ENCODE results near the gene EME1.

Gene EME1

GRCh38 chr17:50348522-50349242 lies 24.3 kb upstream of the EME1 start:
- DNase-seq, result no peak

DNA sequence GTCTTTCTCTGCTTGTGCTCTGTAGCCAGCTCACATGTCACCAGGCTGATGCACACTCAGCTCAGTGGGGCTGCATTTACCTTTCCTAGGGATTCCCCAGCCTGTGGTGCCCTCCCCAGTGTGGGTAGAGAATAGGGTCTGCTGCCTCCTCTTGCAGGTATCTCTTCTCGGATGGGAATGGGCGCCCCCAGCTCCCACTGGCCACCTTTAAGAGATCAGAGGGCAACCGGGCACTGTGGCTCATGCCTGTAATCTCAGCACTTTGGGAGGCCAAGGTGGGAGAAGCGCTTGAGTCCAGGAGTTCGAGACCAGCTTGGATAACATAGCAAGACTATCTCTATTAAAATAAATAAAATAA lies 23.8 kb upstream of the EME1 start:
- DNase-seq, result no peak

DNA sequence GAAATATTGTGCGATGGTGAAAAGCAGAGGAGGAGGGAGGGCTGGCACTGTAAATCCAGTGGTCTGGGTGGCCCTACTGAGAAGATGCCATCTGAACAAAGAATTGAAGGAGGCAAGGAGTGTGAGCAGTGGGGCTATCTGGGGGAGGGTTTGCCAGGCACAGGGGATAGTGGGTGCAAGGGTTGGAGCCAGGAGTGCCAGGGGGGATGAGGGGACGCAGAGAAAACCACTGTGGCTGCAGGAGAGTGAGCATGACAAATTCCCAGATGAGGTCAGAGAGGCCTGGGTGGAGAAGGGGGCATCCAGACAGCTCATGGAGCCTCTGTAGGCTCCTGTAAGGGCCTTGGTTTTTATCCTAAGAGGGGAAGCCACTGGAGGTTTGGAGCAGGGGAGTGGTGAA lies 22.3 kb upstream of the EME1 start:
- DNase-seq, result no peak

GRCh38 chr17:50352072-50352692 lies 20.8 kb upstream of the EME1 start:
- no peak for DNase-seq

DNA sequence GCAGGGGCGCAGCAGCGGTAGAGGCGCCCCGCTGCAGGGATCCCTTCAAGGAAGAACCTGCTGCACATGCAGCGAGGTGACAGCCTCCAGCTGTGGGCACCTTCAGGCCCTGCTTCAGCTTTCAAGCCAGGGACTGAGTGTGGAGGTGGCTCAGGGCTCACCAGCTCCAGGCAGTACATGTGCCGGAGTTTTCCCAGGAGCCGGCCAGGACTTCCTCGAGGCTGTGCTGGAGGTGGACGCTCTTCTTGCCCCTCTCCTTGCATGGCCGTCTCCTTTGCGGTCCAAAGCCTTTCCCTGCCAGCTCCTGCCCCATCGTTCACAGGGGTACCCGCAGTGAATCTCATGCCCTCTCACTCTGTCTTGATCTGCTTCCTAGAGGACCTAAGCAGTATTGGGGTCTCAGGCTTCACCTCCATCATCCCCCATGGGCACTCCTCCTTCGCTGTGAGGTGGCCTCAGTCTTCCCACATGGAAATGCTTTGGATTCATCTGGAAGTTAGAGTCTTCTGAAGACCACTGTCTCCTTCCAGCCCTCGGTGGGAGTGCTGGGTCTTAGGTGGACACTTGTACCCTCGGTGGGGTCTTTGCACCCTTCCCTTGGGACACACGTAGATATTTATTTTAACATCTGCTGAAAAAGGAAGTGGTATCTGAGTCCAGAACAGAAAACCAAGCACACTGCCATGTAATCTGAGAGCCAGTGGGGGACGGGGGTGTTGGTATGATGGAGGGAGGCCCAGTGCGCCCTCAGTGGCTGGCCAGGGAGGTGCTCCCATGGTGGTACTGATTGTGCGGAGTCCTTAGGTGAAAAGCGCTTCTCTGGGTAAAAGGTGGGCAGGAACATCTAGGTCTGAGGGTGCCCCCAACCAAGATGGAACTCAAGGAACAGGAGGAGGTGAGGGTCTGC lies 20.1 kb upstream of the EME1 start:
- DNase-seq, result no peak

GRCh38 chr17:50353600-50354195 lies 19.3 kb upstream of the EME1 start:
- no peak for DNase-seq

DNA sequence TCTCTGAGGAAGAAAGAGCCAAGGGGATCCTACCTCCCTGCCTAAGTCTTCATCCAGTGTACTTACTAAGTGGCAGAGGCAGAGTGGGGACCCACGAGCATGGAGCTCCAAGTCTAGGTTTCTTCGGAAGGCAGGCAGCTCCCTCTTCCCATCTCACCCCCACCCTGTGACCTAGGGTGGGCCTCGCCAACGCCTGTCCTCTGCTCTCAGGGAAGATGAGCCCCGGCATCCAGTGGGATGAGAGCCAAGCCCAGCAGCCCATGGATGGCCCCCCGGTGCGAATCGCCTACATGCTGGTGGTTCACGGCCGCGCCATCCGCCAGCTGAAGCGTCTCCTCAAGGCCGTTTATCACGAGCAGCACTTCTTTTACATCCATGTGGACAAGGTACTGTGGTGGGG lies 18.8 kb upstream of the EME1 start:
- no peak for DNase-seq

DNA sequence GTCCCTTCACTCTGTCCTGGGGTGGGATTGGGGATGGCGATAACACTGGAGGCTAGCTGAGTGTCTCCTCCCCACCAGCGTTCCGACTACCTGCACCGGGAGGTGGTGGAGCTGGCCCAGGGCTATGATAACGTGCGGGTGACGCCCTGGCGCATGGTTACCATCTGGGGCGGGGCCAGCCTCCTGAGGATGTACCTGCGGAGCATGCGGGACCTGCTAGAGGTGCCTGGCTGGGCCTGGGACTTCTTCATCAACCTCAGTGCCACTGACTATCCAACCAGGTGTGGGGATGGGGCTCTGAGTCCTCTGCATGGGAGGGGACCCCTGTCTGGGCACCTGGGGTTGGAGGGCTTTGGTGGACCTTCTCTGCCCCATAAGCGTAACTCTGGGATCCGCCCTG lies 18.3 kb upstream of the EME1 start:
- no peak for DNase-seq

DNA sequence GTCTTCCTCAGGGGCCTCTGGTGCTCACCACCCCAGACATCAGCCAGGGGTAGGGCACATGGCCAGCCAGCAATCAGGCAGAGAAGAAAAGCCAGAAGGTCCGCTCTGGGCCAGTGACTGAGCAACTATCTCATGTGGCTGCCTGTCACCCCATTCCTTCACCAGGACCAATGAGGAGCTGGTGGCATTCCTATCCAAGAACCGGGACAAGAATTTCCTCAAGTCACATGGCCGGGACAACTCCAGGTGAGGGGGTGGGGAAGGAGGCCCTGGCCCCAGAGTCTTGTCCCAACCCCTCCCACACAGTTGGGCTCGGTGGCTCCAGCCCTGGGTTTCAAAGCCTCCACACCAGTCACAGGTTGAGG lies 17.7 kb upstream of the EME1 start:
- no peak for DNase-seq

- DNase-seq, result no peak
Observed at GRCh38 chr17:50355701-50356341, 17.2 kb upstream of the EME1 start.

GRCh38 chr17:50356418-50356817 lies 16.6 kb upstream of the EME1 start:
- DNase-seq, result no peak

DNA sequence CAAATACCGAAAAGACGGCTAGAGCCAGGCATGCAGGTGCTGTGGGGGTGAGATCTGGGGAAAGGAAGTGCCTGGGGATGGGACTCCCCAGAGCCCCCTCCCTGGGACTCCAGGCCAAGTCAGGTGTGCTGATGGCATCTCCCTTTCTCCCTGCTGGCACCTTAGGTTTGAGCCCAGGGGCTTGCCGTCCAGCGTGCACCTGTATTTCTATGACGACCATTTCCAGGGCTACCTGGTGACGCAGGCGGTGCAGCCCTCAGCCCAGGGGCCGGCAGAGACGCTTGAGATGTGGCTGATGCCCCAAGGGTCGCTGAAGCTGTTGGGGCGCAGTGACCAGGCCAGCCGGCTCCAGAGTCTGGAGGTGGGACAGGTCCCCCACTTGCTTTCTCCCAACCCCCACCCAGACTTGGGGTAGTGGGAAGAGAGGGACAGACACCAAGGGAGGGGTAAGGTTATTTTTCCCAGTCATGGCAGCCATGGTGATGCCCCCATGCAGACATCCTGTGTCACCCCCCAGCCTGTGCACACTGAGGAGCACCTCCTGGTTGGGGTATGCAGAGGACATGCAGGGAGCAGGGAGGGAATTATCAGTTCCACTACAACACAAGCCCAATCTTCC lies 16.0 kb upstream of the EME1 start:
- no peak for DNase-seq

GRCh38 chr17:50358177-50358576 lies 14.9 kb upstream of the EME1 start:
- no peak for DNase-seq

GRCh38 chr17:50359005-50359699 lies 13.9 kb upstream of the EME1 start:
- no peak for DNase-seq

- DNase-seq, result no peak
Observed at GRCh38 chr17:50359998-50360461, 13.0 kb upstream of the EME1 start.

- no peak for DNase-seq
Observed at GRCh38 chr17:50360486-50361115, 12.4 kb upstream of the EME1 start.

DNA sequence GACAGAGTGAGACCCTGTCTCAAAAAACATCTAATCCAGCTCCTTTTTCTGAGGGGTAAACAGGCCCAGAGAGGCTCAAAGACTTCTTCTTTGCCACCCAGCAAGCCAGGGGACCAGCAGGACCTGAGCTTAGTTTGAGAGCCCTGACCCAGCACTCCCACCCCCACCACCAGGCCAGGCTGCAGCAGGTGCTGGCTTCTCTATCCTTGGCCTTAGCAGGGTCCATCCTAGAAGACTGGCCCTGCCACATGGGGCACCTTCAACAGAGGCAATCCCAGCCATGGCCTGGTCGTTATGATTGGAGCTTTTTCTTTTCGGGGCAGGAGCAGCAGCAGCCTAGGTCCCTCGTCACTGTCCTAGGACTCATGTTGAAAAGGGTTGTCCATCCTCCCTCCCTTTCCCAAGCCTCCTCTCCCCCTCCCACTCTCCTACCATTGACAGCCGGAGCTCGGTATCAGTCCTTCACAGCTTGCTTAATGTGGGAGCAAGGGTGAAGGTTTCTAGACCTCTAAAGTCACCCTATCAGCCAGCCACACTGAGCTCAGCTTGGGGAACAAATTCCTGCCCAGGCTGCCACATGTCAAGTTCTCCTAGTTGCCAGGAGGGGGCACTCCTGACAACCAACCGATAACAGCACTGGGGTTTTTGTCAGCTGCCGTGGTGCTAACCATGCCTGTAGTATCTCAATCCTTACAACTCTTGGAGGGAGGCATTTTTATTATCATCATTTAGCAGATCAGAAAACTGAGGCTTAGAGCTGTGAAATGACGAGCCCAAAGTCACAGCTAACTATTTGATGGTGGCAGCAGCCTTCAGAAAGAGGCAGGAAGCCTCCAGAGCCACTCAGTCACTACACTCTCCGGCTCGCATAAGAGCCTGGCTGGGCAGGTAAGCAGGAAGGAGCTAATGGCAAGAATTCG lies 11.2 kb upstream of the EME1 start:
- DNase-seq, result peak; percentile 33 to 34

- DNase-seq, result no peak
Observed at GRCh38 chr17:50362661-50363060, 10.4 kb upstream of the EME1 start.

GRCh38 chr17:50363217-50364060 lies 9.6 kb upstream of the EME1 start:
- DNase-seq, result peak; percentile 73 to 75
